IPS-NIHi7 (cell line): ENCODE measurements around the gene RIC1.
"Not testable (repeated sequence)": the region's sequence is repeated elsewhere in the genome, so short reads cannot be mapped to it uniquely, and the experiment has no call there.

Source experiments
- DNase-seq: peaks from one replicate; pipeline ENCODE4 v3.0.0; 2012; ENCODE audit warnings: mixed read lengths; ENCODE audit errors: extremely low spot score

RIC1 gene

GRCh38 chr9:5722679-5723078 is 93.8 kb downstream of the RIC1 start:
- not testable (repeated sequence) for DNase-seq

- DNase-seq: no peak
Observed at GRCh38 chr9:5735072-5735471, 106.2 kb downstream of the RIC1 start.

- DNase-seq: no peak
Observed at GRCh38 chr9:5736563-5737346, 107.8 kb downstream of the RIC1 start.

- DNase-seq: no peak
Observed at GRCh38 chr9:5743109-5743508, 114.2 kb downstream of the RIC1 start.

- no peak for DNase-seq
Observed at GRCh38 chr9:5748438-5748837, 119.5 kb downstream of the RIC1 start.

GRCh38 chr9:5749306-5749705 is 120.4 kb downstream of the RIC1 start:
- DNase-seq: no peak

- DNase-seq: no peak
Observed at GRCh38 chr9:5750569-5750968, 121.7 kb downstream of the RIC1 start.

GRCh38 chr9:5756633-5757032 is 127.7 kb downstream of the RIC1 start:
- no peak for DNase-seq

GRCh38 chr9:5760338-5760737 is 131.4 kb downstream of the RIC1 start:
- no peak for DNase-seq

- no peak for DNase-seq
Observed at GRCh38 chr9:5762421-5762820, 133.5 kb downstream of the RIC1 start.

- no peak for DNase-seq
Observed at GRCh38 chr9:5764130-5764868, 135.4 kb downstream of the RIC1 start.

- DNase-seq: no peak
Observed at GRCh38 chr9:5767968-5768932, 139.3 kb downstream of the RIC1 start.

GRCh38 chr9:5773324-5773999 is 144.6 kb downstream of the RIC1 start:
- DNase-seq: peak; percentile 48

- no peak for DNase-seq
Observed at GRCh38 chr9:5778805-5779204, 149.9 kb downstream of the RIC1 start.

- DNase-seq: not testable (repeated sequence)
Observed at GRCh38 chr9:5779705-5780218, 150.9 kb downstream of the RIC1 start.

GRCh38 chr9:5783420-5783819 is 154.5 kb downstream of the RIC1 start:
- not testable (repeated sequence) for DNase-seq

GRCh38 chr9:5783982-5784381 is 155.1 kb downstream of the RIC1 start:
- DNase-seq: peak; percentile 16

- DNase-seq: peak; percentile 17
Observed at GRCh38 chr9:5784526-5785315, 155.8 kb downstream of the RIC1 start.

- peak; percentile 16 for DNase-seq
Observed at GRCh38 chr9:5786370-5787127, 157.6 kb downstream of the RIC1 start.

- no peak for DNase-seq
Observed at GRCh38 chr9:5787220-5787619, 158.3 kb downstream of the RIC1 start.
